Effector CD8-positive, alpha-beta T cell (primary cell): Measurements from ENCODE around the gene PHF3.

Experiments
- DNase-seq: peaks from one replicate; lab custom pipeline; 2025; lab: John Stamatoyannopoulos, UW
- total RNA-seq, 4 experiments: gene quantifications; one replicate each; lab custom pipeline; 2026; lab: John Stamatoyannopoulos, UW

PHF3 gene
- 300 to 542 (median 431) reads per million in 4 experiments for total RNA-seq

- DNase-seq: peak; percentile 86
Observed at GRCh38 chr6:63635588-63636517, at the start of gene PHF3. TSS of gene PHF3 (plus strand) at chr6:63635802. CDS start at chr6:63646552, 10,750 bp downstream.

DNA sequence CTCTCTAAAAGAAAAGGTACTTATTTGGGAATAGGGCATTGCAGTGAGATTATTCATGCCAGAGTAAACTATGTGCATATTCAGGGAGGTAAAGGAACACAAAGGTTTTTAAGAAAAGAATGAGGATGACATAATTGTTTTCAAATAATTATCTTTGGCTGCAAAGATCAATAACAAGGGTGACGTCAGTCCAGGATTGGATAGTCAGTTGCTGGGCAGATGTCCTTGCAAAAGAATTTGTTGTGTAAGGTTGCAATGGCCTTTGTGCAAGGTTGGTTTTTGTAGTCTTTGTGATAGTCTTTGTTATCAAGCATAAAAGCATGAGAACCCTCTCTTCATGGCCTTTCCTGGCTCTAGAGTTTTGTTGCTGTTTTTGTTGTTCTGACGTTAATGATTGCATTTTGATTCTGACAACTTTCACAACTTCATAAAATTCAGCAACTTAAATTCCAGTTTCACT is 45.6 kb upstream of the PHF3 start:
- no peak for DNase-seq

DNA sequence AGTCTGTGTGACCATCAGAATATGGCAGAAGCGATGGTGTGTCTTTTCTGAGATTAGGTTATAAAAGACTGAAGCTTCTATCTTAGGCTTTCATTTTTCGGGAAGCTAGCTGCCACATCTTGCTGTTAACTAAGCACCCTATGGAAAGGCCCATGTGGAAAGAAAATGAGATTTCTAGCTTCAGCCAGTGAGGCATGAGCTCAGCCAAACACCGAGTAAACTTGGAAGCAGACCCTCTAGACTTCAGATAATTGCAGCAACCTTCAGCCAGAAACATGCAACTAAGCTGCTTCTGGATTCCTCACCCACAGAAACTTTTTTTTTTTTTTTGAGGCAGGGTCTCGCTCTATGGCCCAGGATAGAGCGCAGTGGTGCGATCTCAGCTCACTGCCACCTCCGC is 42.7 kb upstream of the PHF3 start:
- no peak for DNase-seq

GRCh38 chr6:63597141-63598048 is 38.2 kb upstream of the PHF3 start:
- DNase-seq: no peak

DNA sequence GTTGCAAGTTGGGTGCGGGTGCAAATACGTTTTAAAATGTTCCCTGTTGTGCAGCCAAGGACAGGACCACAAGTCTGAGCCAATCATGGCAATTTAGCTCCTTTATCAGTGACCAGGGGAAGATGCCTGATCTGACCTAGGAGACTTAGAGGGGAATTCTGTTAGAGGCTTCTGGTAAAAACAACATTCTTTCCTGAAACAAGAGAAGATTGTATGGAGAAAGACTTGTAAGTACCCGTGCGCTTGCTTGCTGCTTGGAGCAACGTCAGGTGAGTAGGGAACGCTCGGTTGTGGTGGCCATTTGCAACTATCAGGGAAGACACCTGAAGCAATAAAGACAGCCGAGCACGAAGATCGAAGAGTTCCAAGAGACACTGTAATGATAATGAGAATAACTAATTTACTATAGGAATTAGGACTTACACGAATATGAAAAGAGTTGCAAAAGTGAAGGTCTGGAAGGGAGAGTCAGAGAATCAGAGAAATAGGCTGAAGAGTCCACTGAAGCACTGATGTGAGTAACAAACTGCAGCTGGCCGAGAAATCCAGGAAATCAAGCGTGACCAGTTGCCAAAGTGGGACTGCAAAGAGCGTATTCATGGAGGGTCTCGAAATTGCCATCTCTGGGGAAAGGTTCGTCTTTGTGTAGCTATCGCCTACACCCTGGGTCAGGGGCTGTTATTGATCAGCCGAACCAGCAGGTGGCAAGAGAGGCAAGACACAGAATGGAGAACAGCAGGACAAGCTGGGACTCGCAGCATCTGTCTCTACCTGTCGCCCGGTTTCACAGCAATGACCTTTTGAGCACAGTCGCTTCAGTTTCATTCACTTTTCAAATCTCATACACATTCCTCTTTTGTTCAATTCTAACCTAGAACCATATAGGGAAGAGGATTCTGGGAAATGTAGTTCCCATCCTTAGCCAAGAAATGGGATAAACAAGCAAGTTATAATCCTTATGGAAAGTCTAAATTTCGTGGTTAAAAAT is 37.3 kb upstream of the PHF3 start:
- peak; percentile 61 for DNase-seq

- no peak for DNase-seq
Observed at GRCh38 chr6:63599243-63599642, 36.4 kb upstream of the PHF3 start.

DNA sequence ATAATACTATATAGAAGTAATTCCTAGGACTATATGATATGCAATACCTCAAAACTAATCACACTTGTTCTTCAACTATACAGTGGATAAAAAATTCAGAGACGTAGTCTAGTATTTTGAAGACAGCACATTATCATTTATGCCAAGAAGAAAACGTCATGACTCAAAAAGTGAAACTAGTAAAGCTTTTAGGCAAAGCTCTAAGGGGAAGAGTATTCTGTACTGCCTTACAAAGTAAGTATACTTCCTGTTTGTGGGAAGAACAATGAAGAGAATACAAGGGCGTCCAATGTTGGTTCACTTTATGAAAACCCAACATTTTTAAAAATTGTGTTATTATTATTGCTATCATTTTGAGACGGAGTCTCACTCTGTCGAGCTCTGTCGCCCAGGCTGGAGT is 35.5 kb upstream of the PHF3 start:
- no peak for DNase-seq

GRCh38 chr6:63609231-63609630 is 26.4 kb upstream of the PHF3 start:
- no peak for DNase-seq

GRCh38 chr6:63610944-63611343 is 24.7 kb upstream of the PHF3 start:
- no peak for DNase-seq

GRCh38 chr6:63611560-63611959 is 24.0 kb upstream of the PHF3 start:
- DNase-seq: no peak

GRCh38 chr6:63615590-63615989 is 20.0 kb upstream of the PHF3 start:
- no peak for DNase-seq

- DNase-seq: no peak
Observed at GRCh38 chr6:63624091-63624490, 11.5 kb upstream of the PHF3 start.

- no peak for DNase-seq
Observed at GRCh38 chr6:63630466-63630865, 5.1 kb upstream of the PHF3 start.

GRCh38 chr6:63634630-63635029 is 972 bp upstream of the PHF3 start:
- DNase-seq: no peak

DNA sequence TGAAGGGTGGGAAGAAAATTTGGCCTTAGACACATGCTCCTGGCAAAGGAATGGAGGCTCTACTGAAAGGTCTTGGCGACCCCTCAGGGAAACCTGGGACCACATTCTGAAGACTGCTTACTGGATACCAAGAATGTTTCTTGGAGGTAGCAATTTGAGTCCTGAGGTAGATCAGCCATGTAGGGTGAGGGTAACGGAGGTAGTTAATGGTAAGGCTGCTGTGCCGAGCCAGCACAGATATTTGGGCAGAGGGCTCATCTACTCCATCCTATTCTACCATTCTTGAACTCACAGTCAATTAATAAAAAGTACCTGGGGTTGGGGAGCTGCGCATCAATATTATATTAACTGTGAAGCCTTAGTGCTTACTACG is 401 bp upstream of the PHF3 start:
- no peak for DNase-seq

DNA sequence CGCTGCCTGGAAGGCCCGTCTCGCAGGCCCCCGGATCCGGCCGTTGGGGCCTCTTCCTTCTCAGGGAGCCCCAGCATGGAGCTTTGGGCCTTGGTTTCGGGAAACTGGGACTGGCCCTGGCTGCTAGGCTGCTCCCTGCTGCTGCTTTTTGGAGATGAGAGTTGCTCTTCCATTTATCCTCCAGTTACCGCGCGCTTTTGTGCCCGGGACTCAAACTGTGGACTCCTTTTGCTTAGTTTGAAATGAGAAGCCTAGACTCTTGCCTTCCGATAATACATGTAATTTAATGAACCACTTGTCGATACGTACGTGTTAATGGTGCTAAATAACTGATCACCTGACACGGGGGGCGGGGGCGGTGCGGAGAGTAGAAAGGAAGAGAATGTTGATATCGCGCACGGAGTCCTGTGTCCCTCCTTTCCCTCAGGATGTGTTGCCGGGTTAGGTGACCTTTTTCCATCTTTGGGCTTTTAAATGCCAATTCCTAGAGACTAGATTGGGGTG is 968 bp downstream of the PHF3 start:
- DNase-seq: peak; percentile 41

DNA sequence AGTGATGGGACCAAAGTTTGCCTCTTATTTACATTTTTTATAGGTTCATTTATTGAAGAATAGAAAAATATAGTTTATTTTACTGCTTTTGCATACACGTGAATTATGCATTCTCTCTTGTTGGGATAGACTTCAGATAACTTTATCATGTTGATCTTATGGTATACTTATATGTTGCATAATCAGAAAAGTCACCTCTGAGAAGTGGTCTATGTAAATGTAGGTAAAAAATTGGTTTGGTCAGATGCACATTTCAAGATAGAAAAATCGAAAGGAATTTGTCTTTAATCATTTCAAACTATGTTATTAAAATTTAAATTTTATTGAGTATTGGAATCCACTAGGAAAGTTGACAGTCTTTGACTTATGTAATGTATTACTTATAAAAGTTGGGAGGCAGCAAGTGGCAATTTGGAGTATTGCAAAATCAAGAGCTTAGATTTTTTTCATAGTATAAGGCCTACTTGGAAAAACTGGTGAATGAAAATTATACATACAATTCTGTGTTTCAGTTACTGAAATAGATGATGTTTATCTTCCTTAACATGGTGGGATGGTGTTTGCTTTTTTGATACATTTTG is 2.4 kb downstream of the PHF3 start:
- DNase-seq: no peak

DNA sequence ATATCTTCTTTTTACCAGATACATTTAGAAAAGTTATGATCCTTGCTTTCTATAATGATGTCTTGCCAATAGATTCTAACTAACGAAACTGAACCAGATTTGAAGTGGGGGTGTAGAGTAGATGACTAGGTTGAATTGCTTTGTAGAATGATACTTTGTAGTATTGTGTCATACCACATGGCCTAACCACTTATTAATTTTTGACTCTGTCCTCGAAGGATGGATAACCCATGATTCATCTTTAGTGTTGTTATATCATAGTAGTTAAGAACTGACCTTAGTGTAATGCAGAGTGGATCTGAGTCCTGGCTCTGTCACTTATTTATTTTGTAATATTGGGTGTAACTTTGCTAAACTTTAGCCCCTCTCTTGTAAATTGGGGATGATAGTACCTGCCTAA is 4.5 kb downstream of the PHF3 start:
- no peak for DNase-seq

DNA sequence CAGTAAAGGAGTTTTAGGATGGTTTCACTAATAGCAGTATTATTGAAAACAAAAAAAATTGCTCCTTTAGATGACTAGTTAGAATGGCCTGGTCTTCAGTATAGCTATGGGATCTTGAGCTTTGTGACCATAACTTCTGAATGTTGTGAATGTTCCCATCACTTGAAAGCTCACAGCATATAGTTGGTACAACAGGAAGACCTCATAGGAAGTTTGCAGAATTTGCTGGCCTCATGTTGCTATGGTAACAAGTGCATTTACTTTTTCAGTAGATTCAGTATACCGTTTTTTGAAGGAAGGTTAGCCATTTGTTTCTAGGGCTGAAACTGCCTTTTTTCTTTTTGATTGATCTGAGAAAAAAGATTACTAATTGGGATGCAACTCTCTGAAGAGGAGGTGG is 8.3 kb downstream of the PHF3 start:
- DNase-seq: no peak

GRCh38 chr6:63644668-63645326 is 9.2 kb downstream of the PHF3 start:
- no peak for DNase-seq
